ENCODE data around the gene NTSR1. TPM values are rescaled to one million over a fixed set of nuclear protein-coding genes. Genes with fewer than 3 reads are reported as not detected.

The NTSR1 gene
- total and polyA plus RNA-seq, 2 of the 13 experiments (the other 11 are each of a cell fraction or from before 2014, with no cell fraction given): 0.09 to 0.12 TPM

- TF ChIP-seq ETV6 (CRISPR knock-in tag; conservative IDR thresholded peaks at IDR 0.05): peak; percentile 62; the same call in 1 of the 2 replicates
- TF ChIP-seq ZUFSP (CRISPR knock-in tag; IDR thresholded peaks at IDR 0.05; ENCODE audit: borderline replicate concordance): no peak
- TF ChIP-seq YEATS4 (CRISPR knock-in tag; IDR thresholded peaks at IDR 0.05; ENCODE audit: borderline replicate concordance): peak; percentile 73
- TF ChIP-seq ZSCAN12 (CRISPR knock-in tag; IDR thresholded peaks at IDR 0.05): peak; percentile 95; the same call in 1 of the 2 replicates
- no peak; the same call in 1 of the 2 replicates for TF ChIP-seq ZNF609 (CRISPR knock-in tag; IDR thresholded peaks at IDR 0.05; ENCODE audit: borderline replicate concordance)
- no peak for TF ChIP-seq BHLHE40 (IDR thresholded peaks at IDR 0.05; ENCODE audit: low read length)
- no peak for TF ChIP-seq MTERF4 (CRISPR knock-in tag; IDR thresholded peaks at IDR 0.05)
- TF ChIP-seq ZNF383 (CRISPR knock-in tag; IDR thresholded peaks at IDR 0.05; ENCODE audit: borderline replicate concordance): peak; percentile 87; the same call in 1 of the 2 replicates
- TF ChIP-seq IRF9 (CRISPR knock-in tag; IDR thresholded peaks at IDR 0.05; ENCODE audit: borderline replicate concordance): peak; percentile 95
- no peak; the same call in 1 of the 2 replicates for TF ChIP-seq ELF3 (CRISPR knock-in tag; IDR thresholded peaks at IDR 0.05)
- peak; percentile 69; the same call in 1 of the 2 replicates for TF ChIP-seq TEF (CRISPR knock-in tag; IDR thresholded peaks at IDR 0.05)
- TF ChIP-seq ZBTB10 (CRISPR knock-in tag; IDR thresholded peaks at IDR 0.05; ENCODE audit: borderline replicate concordance): no peak; the same call in 1 of the 2 replicates
- TF ChIP-seq ZSCAN20 (CRISPR knock-in tag; IDR thresholded peaks at IDR 0.05; ENCODE audit: borderline replicate concordance): peak; percentile 68
- TF ChIP-seq RBM39 (IDR thresholded peaks at IDR 0.05; ENCODE audit: low read depth, low read length, poor library complexity, severe bottlenecking): peak; percentile 41
Measured at GRCh38 chr20:62795023-62795761, 86.6 kb downstream of the NTSR1 start (continued).
